ENCODE results near the gene KRT8.

- no peak for TF ChIP-seq POLR2A (IDR thresholded peaks at IDR 0.05)
- no peak for TF ChIP-seq CTCF (IDR thresholded peaks at IDR 0.05)
- TF ChIP-seq POLR2AphosphoS5 (IDR thresholded peaks at IDR 0.05; ENCODE audit: insufficient read depth in 1 of 2, low read depth in 1 of 2) = no peak
Observed at GRCh38 chr12:52944683-52945388, 40.0 kb upstream of the KRT8 start.
